Measurements from ENCODE around the gene ATP10B.

The ATP10B gene

DNA sequence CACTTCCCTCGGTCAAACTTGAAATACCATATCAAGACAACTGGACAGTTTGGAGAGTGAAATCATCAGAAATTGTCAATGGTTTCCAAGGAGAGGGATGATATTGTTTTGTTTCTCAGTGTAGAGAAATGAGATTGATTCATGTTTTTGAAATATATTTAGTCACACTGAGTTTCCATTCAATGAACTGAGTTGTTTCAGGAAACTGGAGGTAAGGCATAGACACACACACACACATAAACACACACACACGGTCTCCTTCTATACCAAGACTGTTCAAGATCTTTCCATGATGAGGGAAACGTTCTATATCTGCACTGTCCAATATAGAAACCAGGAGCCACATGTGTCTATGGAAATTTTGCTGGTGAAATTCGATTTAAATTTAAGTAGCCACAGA lies 247.5 kb downstream of the ATP10B start:
- H2BK12ac ChIP-seq (ENCODE audit: low read length in 2 of 2): no peak overlapping the region
- no peaks in the 10 kb centered on the region for H3K4me1 ChIP-seq (ENCODE audit: control insufficient read depth, insufficient read depth, low read depth, low read length)
- H3K36me3 ChIP-seq (ENCODE audit: control insufficient read depth in 1 of 2, insufficient read depth in 2 of 2, low read depth in 1 of 2, low read length in 2 of 2): no peaks in the 10 kb centered on the region
- no peaks in the 10 kb centered on the region for H3K27me3 ChIP-seq (ENCODE audit: control insufficient read depth in 1 of 2, insufficient read depth in 1 of 2, low read length in 2 of 2)
- no peaks in the 10 kb centered on the region for H3K79me1 ChIP-seq (replicated peaks; ENCODE audit: low read length, poor library complexity, severe bottlenecking)
- no peak overlapping the region for H2BK15ac ChIP-seq (ENCODE audit: low read depth, poor library complexity, severe bottlenecking)
- WGBS: 71% methylated on average over 3 of the region's 4 CpGs
- H3K23ac ChIP-seq (ENCODE audit: low read length in 2 of 2): no peak overlapping the region
- no peak overlapping the region for H2AFZ ChIP-seq (ENCODE audit: low read depth, low read length)
- H3K4ac ChIP-seq (ENCODE audit: low read depth in 1 of 2, low read length in 2 of 2): no peak overlapping the region
- no peak overlapping the region for H2BK120ac ChIP-seq (ENCODE audit: low read depth, low read length)
- H3K9ac ChIP-seq (ENCODE audit: low read length): no peak overlapping the region
- H2AK5ac ChIP-seq (ENCODE audit: low read length, severe bottlenecking): no peak overlapping the region
- H4K8ac ChIP-seq (ENCODE audit: low read length): no peak overlapping the region
- no peak overlapping the region for H3K27ac ChIP-seq (ENCODE audit: low read length, poor library complexity, severe bottlenecking)
- H2BK5ac ChIP-seq (ENCODE audit: low read depth, low read length, poor library complexity, severe bottlenecking): no peak overlapping the region
- H3K18ac ChIP-seq (ENCODE audit: low read depth in 1 of 2, low read length in 2 of 2): no peak overlapping the region
- H3K4me3 ChIP-seq (ENCODE audit: insufficient read depth in 1 of 2, low read depth in 1 of 2, low read length in 2 of 2): no peak overlapping the region
- no peak overlapping the region for H4K91ac ChIP-seq (ENCODE audit: low read length)
- no peak overlapping the region for H3K14ac ChIP-seq (ENCODE audit: low read length in 2 of 2)
- DNase-seq: no peak
- H3K9me3 ChIP-seq (ENCODE audit: control insufficient read depth, low read length): no peaks in the 10 kb centered on the region
- H3K4me2 ChIP-seq (ENCODE audit: low read length, poor library complexity, severe bottlenecking): no peak overlapping the region

DNA sequence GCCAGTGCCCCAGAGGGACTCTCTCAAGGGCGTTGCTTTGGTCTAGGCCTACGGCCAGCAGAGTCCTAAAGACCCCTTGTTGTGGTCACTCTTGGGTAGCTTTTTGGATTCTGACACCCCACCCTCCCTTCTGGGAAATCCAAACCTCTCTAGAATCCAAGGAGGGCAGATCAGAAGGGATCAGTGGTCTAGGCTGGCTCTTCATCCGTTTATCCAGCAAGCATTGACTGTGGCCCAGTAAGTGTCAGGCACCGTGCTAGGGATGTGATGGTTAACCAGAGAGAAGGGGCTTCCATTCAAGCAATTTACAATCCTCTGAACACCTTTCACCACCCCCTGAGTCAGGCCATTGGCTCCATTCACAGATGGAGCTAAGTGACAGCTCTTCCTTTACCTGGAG lies 249.3 kb downstream of the ATP10B start:
- no peak overlapping the region for H3K4me2 ChIP-seq (ENCODE audit: low read length, poor library complexity, severe bottlenecking)
- no peaks in the 10 kb centered on the region for H3K36me3 ChIP-seq (ENCODE audit: control insufficient read depth in 1 of 2, insufficient read depth in 2 of 2, low read depth in 1 of 2, low read length in 2 of 2)
- H3K4me1 ChIP-seq (ENCODE audit: control insufficient read depth, insufficient read depth, low read depth, low read length): no peaks in the 10 kb centered on the region
- H3K27me3 ChIP-seq (ENCODE audit: control insufficient read depth in 1 of 2, insufficient read depth in 1 of 2, low read length in 2 of 2): no peaks in the 10 kb centered on the region
- no peak overlapping the region for H2BK12ac ChIP-seq (ENCODE audit: low read length in 2 of 2)
- no peak overlapping the region for H3K14ac ChIP-seq (ENCODE audit: low read length in 2 of 2)
- H3K79me1 ChIP-seq (replicated peaks; ENCODE audit: low read length, poor library complexity, severe bottlenecking): no peaks in the 10 kb centered on the region
- no peak overlapping the region for H2BK5ac ChIP-seq (ENCODE audit: low read depth, low read length, poor library complexity, severe bottlenecking)
- DNase-seq: no peak
- H2BK15ac ChIP-seq (ENCODE audit: low read depth, poor library complexity, severe bottlenecking): no peak overlapping the region
- no peak overlapping the region for H2BK120ac ChIP-seq (ENCODE audit: low read depth, low read length)
- no peak overlapping the region for H3K23ac ChIP-seq (ENCODE audit: low read length in 2 of 2)
- H3K4me3 ChIP-seq (ENCODE audit: insufficient read depth in 1 of 2, low read depth in 1 of 2, low read length in 2 of 2): no peak overlapping the region
- no peak overlapping the region for H4K91ac ChIP-seq (ENCODE audit: low read length)
- H3K27ac ChIP-seq (ENCODE audit: low read length, poor library complexity, severe bottlenecking): no peak overlapping the region
- H2AFZ ChIP-seq (ENCODE audit: low read depth, low read length): no peak overlapping the region
- no peak overlapping the region for H3K4ac ChIP-seq (ENCODE audit: low read depth in 1 of 2, low read length in 2 of 2)
- H2AK5ac ChIP-seq (ENCODE audit: low read length, severe bottlenecking): no peak overlapping the region
- H3K9ac ChIP-seq (ENCODE audit: low read length): no peak overlapping the region
- no peak overlapping the region for H3K18ac ChIP-seq (ENCODE audit: low read depth in 1 of 2, low read length in 2 of 2)
- H4K8ac ChIP-seq (ENCODE audit: low read length): no peak overlapping the region
- 83% methylated on average over 4 of the region's 4 CpGs for WGBS
- H3K9me3 ChIP-seq (ENCODE audit: control insufficient read depth, low read length): no peaks in the 10 kb centered on the region

DNA sequence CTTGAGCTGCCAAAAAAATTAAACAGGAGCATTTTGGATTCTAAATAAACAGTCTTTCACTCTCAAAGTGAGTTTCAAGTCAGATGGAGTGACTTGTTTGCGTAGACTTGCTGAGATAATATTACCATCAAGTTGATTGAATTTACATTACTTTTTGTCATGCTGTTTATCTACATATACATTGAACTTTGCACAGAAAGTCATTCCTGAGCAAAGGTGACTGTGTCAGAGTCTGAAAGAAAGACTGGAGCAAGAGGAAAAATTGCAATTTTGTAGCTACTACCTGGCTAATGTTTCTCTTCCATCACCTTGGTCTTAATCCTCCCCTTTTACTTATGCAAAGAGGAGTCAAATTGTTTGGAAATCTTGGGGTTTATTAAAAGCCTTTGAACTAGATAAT lies 251.0 kb downstream of the ATP10B start:
- Histone ChIP-seq H2BK5ac (ENCODE audit: low read depth, low read length, poor library complexity, severe bottlenecking) (no peak overlapping the region), H3K4ac (ENCODE audit: low read depth in 1 of 2, low read length in 2 of 2) (no peak overlapping the region), H3K27ac (ENCODE audit: low read length, poor library complexity, severe bottlenecking) (no peak overlapping the region), H4K91ac (ENCODE audit: low read length) (no peak overlapping the region), H3K79me1 (replicated peaks; ENCODE audit: low read length, poor library complexity, severe bottlenecking) (no peaks in the 10 kb centered on the region), H3K23ac (ENCODE audit: low read length in 2 of 2) (no peak overlapping the region), H3K9ac (ENCODE audit: low read length) (no peak overlapping the region), H3K36me3 (ENCODE audit: control insufficient read depth in 1 of 2, insufficient read depth in 2 of 2, low read depth in 1 of 2, low read length in 2 of 2) (no peaks in the 10 kb centered on the region), H2BK12ac (ENCODE audit: low read length in 2 of 2) (no peak overlapping the region), H3K4me3 (ENCODE audit: insufficient read depth in 1 of 2, low read depth in 1 of 2, low read length in 2 of 2) (no peak overlapping the region), H3K4me1 (ENCODE audit: control insufficient read depth, insufficient read depth, low read depth, low read length) (no peaks in the 10 kb centered on the region), H2AFZ (ENCODE audit: low read depth, low read length) (no peak overlapping the region), H3K27me3 (ENCODE audit: control insufficient read depth in 1 of 2, insufficient read depth in 1 of 2, low read length in 2 of 2) (no peaks in the 10 kb centered on the region), H2BK120ac (ENCODE audit: low read depth, low read length) (no peak overlapping the region), H2AK5ac (ENCODE audit: low read length, severe bottlenecking) (no peak overlapping the region), H4K8ac (ENCODE audit: low read length) (no peak overlapping the region), H2BK15ac (ENCODE audit: low read depth, poor library complexity, severe bottlenecking) (no peak overlapping the region), H3K14ac (ENCODE audit: low read length in 2 of 2) (no peak overlapping the region), H3K18ac (ENCODE audit: low read depth in 1 of 2, low read length in 2 of 2) (no peak overlapping the region), H3K9me3 (ENCODE audit: control insufficient read depth, low read length) (no peaks in the 10 kb centered on the region), H3K4me2 (ENCODE audit: low read length, poor library complexity, severe bottlenecking) (no peak overlapping the region)
- no CpG with 5 or more reads among the region's 1 CpG for WGBS
- DNase-seq: no peak

DNA sequence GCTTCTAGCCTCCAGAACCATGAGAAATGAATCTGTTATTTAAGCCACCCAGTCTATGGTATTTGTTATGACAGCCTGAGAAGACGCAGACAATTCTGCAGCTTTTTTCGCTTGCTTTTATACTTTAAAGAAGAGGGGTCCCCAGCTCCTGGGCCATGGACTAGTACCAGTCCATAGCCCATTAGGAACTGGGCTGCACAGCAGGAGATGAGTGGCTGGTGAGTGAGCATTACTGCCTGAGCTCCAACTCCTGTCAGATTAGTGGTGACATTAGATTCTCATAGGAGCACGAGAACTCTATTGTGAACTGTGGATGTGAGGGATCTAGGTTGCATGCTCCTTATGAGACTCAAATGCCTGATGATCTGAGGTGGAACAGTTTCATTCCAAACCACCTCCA lies 278.7 kb downstream of the ATP10B start:
- H3K4ac ChIP-seq (ENCODE audit: low read depth in 1 of 2, low read length in 2 of 2): no peak overlapping the region
- H3K4me3 ChIP-seq (ENCODE audit: insufficient read depth in 1 of 2, low read depth in 1 of 2, low read length in 2 of 2): no peak overlapping the region
- H3K36me3 ChIP-seq (ENCODE audit: control insufficient read depth in 1 of 2, insufficient read depth in 2 of 2, low read depth in 1 of 2, low read length in 2 of 2): no peaks in the 10 kb centered on the region
- 83% methylated on average over 2 of the region's 3 CpGs for WGBS
- DNase-seq: no peak
- H2BK12ac ChIP-seq (ENCODE audit: low read length in 2 of 2): no peak overlapping the region
- no peaks in the 10 kb centered on the region for H3K4me1 ChIP-seq (ENCODE audit: control insufficient read depth, insufficient read depth, low read depth, low read length)
- H2AFZ ChIP-seq (ENCODE audit: low read depth, low read length): no peak overlapping the region
- H3K23ac ChIP-seq (ENCODE audit: low read length in 2 of 2): no peak overlapping the region
- H3K4me2 ChIP-seq (ENCODE audit: low read length, poor library complexity, severe bottlenecking): no peak overlapping the region
- H2AK5ac ChIP-seq (ENCODE audit: low read length, severe bottlenecking): no peak overlapping the region
- no peak overlapping the region for H4K91ac ChIP-seq (ENCODE audit: low read length)
- H2BK120ac ChIP-seq (ENCODE audit: low read depth, low read length): no peak overlapping the region
- no peak overlapping the region for H3K27ac ChIP-seq (ENCODE audit: low read length, poor library complexity, severe bottlenecking)
- no peaks in the 10 kb centered on the region for H3K79me1 ChIP-seq (replicated peaks; ENCODE audit: low read length, poor library complexity, severe bottlenecking)
- H3K14ac ChIP-seq (ENCODE audit: low read length in 2 of 2): no peak overlapping the region
- H4K8ac ChIP-seq (ENCODE audit: low read length): no peak overlapping the region
- no peaks in the 10 kb centered on the region for H3K27me3 ChIP-seq (ENCODE audit: control insufficient read depth in 1 of 2, insufficient read depth in 1 of 2, low read length in 2 of 2)
- no peak overlapping the region for H3K9ac ChIP-seq (ENCODE audit: low read length)
- no peaks in the 10 kb centered on the region for H3K9me3 ChIP-seq (ENCODE audit: control insufficient read depth, low read length)
- no peak overlapping the region for H2BK5ac ChIP-seq (ENCODE audit: low read depth, low read length, poor library complexity, severe bottlenecking)
- H3K18ac ChIP-seq (ENCODE audit: low read depth in 1 of 2, low read length in 2 of 2): no peak overlapping the region
- no peak overlapping the region for H2BK15ac ChIP-seq (ENCODE audit: low read depth, poor library complexity, severe bottlenecking)

Measured in mesenchymal stem cell (in vitro differentiated cells and primary cell).